Chondrocyte (in vitro differentiated cells): ENCODE data around the gene PM20D2. TPM values are rescaled to one million over a fixed set of nuclear protein-coding genes. Genes with fewer than 3 reads are reported as not detected.

Experiments
- DNase-seq: peaks from one replicate; pipeline ENCODE4 v3.0.0; 2021; ENCODE audit warnings: mixed read lengths, low spot score
- H3K27ac Mint-ChIP-seq: one replicate; pipeline ENCODE4 v1.8.0; 2021; ENCODE audit warnings: mild to moderate bottlenecking, moderate library complexity, mixed read lengths; ENCODE audit not compliant: unreplicated experiment
- H3K27me3 Mint-ChIP-seq: 2 replicates; pipeline ENCODE4 v1.8.0; 2021; ENCODE audit warnings: low read depth, mixed read lengths
- H3K36me3 Mint-ChIP-seq: 2 replicates; pipeline ENCODE4 v1.8.0; 2021; ENCODE audit warnings: low read depth, mixed read lengths
- H3K4me1 Mint-ChIP-seq: 2 replicates; pipeline ENCODE4 v1.8.0; 2021; ENCODE audit warnings: low read depth, mild to moderate bottlenecking, mixed read lengths
- H3K4me3 Mint-ChIP-seq: one replicate; pipeline ENCODE4 v1.8.0; 2021; ENCODE audit warnings: mild to moderate bottlenecking, moderate library complexity, mixed read lengths; ENCODE audit not compliant: unreplicated experiment
- H3K9me3 Mint-ChIP-seq: 2 replicates; pipeline ENCODE4 v1.8.0; 2021; ENCODE audit warnings: low read depth, mixed read lengths
- total RNA-seq: library from RNA; stranded (reverse); gene quantifications from 3 replicates; pipeline ENCODE4 v1.2.1, GENCODE V29; 2021
- TF ChIP-seq, protein P1 (sequence below): fragments of 200-600 bp; sonication (generic); IDR thresholded peaks from 2 replicates; pipeline ENCODE4 v1.5.0; 2021; ENCODE audit warnings: antibody characterized with exemption, mild to moderate bottlenecking, moderate library complexity

PM20D2 gene
- total RNA-seq, 1 donor from 2014 or later: 6.2 TPM

DNA sequence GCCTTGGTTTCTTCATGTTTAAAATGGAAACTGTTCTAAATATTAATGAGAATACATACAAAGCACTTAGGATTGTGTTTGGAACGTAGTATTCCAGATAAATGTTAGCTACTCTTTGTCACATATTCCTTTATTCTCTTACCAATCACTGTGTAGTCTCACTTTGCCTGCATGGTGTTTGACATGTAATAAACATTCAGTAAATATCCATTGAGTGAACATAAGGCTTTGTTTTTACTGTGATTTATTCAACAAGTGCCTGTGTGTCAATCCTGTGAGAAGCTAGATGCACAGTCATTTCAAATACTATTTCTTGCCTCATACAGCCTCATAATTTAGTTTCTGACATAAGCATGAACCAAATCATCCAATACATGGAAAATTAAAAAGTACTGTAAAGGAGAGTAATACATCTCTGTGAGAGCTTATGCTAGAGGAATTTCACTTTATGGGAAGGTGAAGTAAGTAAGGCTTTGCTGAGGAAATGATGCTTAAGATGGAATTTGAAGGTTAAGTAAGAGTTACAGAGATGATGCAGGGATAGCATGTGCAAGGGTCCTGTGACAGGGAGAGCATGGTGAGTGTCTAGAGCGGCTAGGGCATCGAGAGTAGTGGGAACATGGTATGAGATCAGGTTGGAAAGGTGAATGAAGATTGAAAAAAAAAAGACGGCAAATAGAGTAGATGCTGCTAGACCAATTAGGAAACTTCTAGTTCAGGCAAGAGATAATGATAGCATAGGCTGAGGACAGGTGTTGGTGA lies 14.7 kb downstream of the PM20D2 start:
- no peak overlapping the region for H3K4me3 Mint-ChIP-seq
- no peak for DNase-seq
- peaks cover 23% of the 10 kb centered on the region for H3K4me1 Mint-ChIP-seq
- H3K36me3 Mint-ChIP-seq: peaks cover 12% of the 10 kb centered on the region
- TF ChIP-seq, protein P1, sequence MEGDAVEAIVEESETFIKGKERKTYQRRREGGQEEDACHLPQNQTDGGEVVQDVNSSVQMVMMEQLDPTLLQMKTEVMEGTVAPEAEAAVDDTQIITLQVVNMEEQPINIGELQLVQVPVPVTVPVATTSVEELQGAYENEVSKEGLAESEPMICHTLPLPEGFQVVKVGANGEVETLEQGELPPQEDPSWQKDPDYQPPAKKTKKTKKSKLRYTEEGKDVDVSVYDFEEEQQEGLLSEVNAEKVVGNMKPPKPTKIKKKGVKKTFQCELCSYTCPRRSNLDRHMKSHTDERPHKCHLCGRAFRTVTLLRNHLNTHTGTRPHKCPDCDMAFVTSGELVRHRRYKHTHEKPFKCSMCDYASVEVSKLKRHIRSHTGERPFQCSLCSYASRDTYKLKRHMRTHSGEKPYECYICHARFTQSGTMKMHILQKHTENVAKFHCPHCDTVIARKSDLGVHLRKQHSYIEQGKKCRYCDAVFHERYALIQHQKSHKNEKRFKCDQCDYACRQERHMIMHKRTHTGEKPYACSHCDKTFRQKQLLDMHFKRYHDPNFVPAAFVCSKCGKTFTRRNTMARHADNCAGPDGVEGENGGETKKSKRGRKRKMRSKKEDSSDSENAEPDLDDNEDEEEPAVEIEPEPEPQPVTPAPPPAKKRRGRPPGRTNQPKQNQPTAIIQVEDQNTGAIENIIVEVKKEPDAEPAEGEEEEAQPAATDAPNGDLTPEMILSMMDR: no peak
- no peaks in the 10 kb centered on the region for H3K9me3 Mint-ChIP-seq
- H3K27ac Mint-ChIP-seq: peak overlapping the region; percentile 93
- no peaks in the 10 kb centered on the region for H3K27me3 Mint-ChIP-seq

DNA sequence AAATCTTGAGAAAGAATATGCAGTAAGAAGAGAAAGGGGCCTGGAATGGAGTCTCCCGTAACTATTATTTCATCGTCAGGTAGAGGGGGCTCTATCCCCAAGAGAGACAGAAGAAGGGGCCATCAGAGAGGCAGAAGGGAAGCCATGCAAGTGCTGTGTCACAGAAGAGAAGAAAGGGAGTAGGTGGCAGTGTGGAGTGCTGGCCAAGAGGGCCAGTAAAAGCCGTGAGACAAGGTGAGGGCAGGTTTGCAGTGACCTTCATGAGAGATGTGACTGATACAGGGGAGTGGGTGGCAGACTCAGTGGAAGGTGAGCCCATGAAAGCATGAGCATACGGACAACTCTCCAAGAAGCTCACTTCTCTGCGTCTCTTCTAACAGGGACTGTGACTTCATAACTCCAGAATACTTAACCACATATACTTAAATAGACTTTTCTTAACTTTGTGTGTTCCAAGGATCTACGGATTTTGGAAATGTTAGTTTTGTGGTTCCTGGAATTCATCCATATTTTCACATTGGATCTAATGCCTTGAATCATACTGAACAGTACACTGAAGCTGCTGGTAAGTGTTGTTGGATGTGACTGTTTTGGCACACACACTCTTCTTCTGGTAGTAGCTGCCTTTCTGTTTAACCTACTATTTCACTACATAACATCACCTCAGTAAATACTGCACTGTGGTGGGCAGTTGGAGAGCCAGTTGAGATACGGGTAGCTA lies 15.6 kb downstream of the PM20D2 start:
- Mint-ChIP-seq H3K27ac (peak overlapping the region; percentile 93), H3K27me3 (no peaks in the 10 kb centered on the region), H3K4me3 (peak overlapping the region; percentile 41), H3K4me1 (peaks cover 23% of the 10 kb centered on the region), H3K36me3 (peaks cover 10% of the 10 kb centered on the region), H3K9me3 (no peaks in the 10 kb centered on the region)
- TF ChIP-seq, protein P1: no peak
- DNase-seq: no peak

- no peak for DNase-seq
- H3K9me3 Mint-ChIP-seq: no peaks in the 10 kb centered on the region
- TF ChIP-seq, protein P1: no peak
- H3K36me3 Mint-ChIP-seq: peaks cover 9% of the 10 kb centered on the region
- H3K4me3 Mint-ChIP-seq: peak overlapping the region; percentile 16
- H3K27ac Mint-ChIP-seq: peak overlapping the region; percentile 93
- H3K4me1 Mint-ChIP-seq: peaks cover 23% of the 10 kb centered on the region
- no peaks in the 10 kb centered on the region for H3K27me3 Mint-ChIP-seq
Measured at GRCh38 chr6:89162047-89162371, 16.2 kb downstream of the PM20D2 start.

GRCh38 chr6:89172131-89172530 lies 26.3 kb downstream of the PM20D2 start:
- Mint-ChIP-seq H3K27ac (no peak overlapping the region), H3K4me1 (no peaks in the 10 kb centered on the region)

GRCh38 chr6:89173634-89174033 lies 27.8 kb downstream of the PM20D2 start:
- TF ChIP-seq, protein P1: no peak
- Mint-ChIP-seq H3K36me3 (no peaks in the 10 kb centered on the region), H3K27me3 (no peaks in the 10 kb centered on the region), H3K4me3 (no peak overlapping the region), H3K27ac (no peak overlapping the region), H3K4me1 (no peaks in the 10 kb centered on the region), H3K9me3 (no peaks in the 10 kb centered on the region)
- DNase-seq: no peak

More at GRCh38 chr6:89172131-89172530, 26.3 kb downstream of the PM20D2 start:
- DNase-seq: no peak
- Mint-ChIP-seq H3K4me3 (no peak overlapping the region), H3K27me3 (no peaks in the 10 kb centered on the region), H3K36me3 (no peaks in the 10 kb centered on the region), H3K9me3 (no peaks in the 10 kb centered on the region)
- TF ChIP-seq, protein P1: no peak
